Psoas muscle (tissue), 8 donors: ENCODE results near the gene KIR3DL3. TPM values are rescaled to one million over a fixed set of nuclear protein-coding genes. Genes with fewer than 3 reads are reported as not detected.
"Not testable (repeated sequence)": the region's sequence is repeated elsewhere in the genome, so short reads cannot be mapped to it uniquely, and the experiment has no call there.

Experiments used
- ATAC-seq, 4 donors: fragments of 200-7000 bp; cut with Tn5 transposase; one replicate each; pipeline ENCODE4 v1.9.1; 2020; ENCODE audit warnings: moderate library complexity in 3 of 4, mild to moderate bottlenecking in 2 of 4
- DNase-seq, 2 donors: peaks; one replicate each; pipeline ENCODE4 v3.0.0-alpha.2; 2020
- H3K27ac ChIP-seq: fragments of 200-600 bp; one replicate; pipeline ENCODE4 v1.8.0; 2022
- H3K27me3 ChIP-seq, 3 donors: fragments of 200-600 bp in 1 of 3; one replicate each; pipeline versions ENCODE4 v1.6.1 to v1.8.0; 2013 to 2022; ENCODE audit warnings: low read length in 2 of 3, mild to moderate bottlenecking in 2 of 3, moderate library complexity in 1 of 3; ENCODE audit not compliant: insufficient read depth in 3 of 3
- H3K36me3 ChIP-seq, 2 donors: fragments of 200-600 bp in 1 of 2; one replicate each; pipeline versions ENCODE4 v1.6.1 to v1.8.0; 2013 to 2022; ENCODE audit warnings: low read depth in 1 of 2, mild to moderate bottlenecking in 1 of 2, moderate library complexity in 1 of 2; ENCODE audit not compliant: insufficient read depth in 1 of 2
- H3K4me1 ChIP-seq: fragments of 200-600 bp; one replicate; pipeline ENCODE4 v1.8.0; 2022
- H3K4me3 ChIP-seq: fragments of 200-600 bp; one replicate; pipeline ENCODE4 v1.8.0; 2022; ENCODE audit warnings: mild to moderate bottlenecking
- H3K9me3 ChIP-seq: fragments of 200-600 bp; one replicate; pipeline ENCODE4 v1.8.0; 2022
- WGBS, 3 donors: extraction: QIAGEN DNeasy Blood & Tissue Kit; methylation state at CpG; one replicate each; pipeline versions ENCODE4 v1.1.6 to v1.1.7; 2013; 5-methylcytosine and 5-hydroxymethylcytosine counted together
- intact Hi-C, 2 donors: fragments of 100-400 bp; cut with DNase I; formaldehyde crosslinking; loops; one replicate each; pipeline versions ENCODE4 v1.11.0 to v1.14.2; 2022
- polyA plus RNA-seq, 3 donors: library from polyadenylated mRNA; stranded (reverse); fragments of 200-250 nt; gene quantifications; one replicate each; pipeline ENCODE4 v1.2.3, GENCODE V29; 2013
- total RNA-seq, 4 donors: library from RNA; stranded (reverse); fragmentation: NEBNext Ultra II Directional in 2 of 4; extraction: Animal tissue kit (Norgen Biotek cat#: 25700) in 2 of 4; gene quantifications; one replicate each; pipeline versions ENCODE4 v1.2.1 to v1.2.4, GENCODE V29; 2021 to 2023
- TF ChIP-seq, protein P1 (sequence below): fragments of 200-600 bp; IDR thresholded peaks from one replicate; pipeline ENCODE4 v1.8.0; 2022; ENCODE audit warnings: antibody characterized with exemption
- donor health status: healthy with polysubstance abuse.
- donor health status: DM: no; HTN: no; CAD: no; lungs with moderate emphysema.
- donor health status: Bipolar disorder and iron deficiency.
- donor health status: healthy.
- donor health status: DM: yes; HTN: yes; CAD: no.
- donor health status: DM: no; HTN: no; CAD: no.
- donor health status: DM: no; HTN: no; CAD: no.
- donor health status: DM: yes; HTN: yes; CAD: no.

KIR3DL3 gene
- total and polyA plus RNA-seq, 7 donors, result not detected

- H3K36me3 ChIP-seq, result no peaks in the 10 kb centered on the region
- no peaks in the 10 kb centered on the region for H3K9me3 ChIP-seq
- no peak for ATAC-seq
- peaks cover 0 to 1% (median 0%) of the 10 kb centered on the region in 3 donors for H3K27me3 ChIP-seq
- H3K4me1 ChIP-seq, result no peaks in the 10 kb centered on the region
- DNase-seq, result no peak
- WGBS, 3 donors, result 55 to 76% (median 66%) methylated on average over 15 to 18 of the region's 18 CpGs
- no peak overlapping the region for H3K27ac ChIP-seq
- H3K4me3 ChIP-seq, result no peak overlapping the region
- TF ChIP-seq, protein P1, sequence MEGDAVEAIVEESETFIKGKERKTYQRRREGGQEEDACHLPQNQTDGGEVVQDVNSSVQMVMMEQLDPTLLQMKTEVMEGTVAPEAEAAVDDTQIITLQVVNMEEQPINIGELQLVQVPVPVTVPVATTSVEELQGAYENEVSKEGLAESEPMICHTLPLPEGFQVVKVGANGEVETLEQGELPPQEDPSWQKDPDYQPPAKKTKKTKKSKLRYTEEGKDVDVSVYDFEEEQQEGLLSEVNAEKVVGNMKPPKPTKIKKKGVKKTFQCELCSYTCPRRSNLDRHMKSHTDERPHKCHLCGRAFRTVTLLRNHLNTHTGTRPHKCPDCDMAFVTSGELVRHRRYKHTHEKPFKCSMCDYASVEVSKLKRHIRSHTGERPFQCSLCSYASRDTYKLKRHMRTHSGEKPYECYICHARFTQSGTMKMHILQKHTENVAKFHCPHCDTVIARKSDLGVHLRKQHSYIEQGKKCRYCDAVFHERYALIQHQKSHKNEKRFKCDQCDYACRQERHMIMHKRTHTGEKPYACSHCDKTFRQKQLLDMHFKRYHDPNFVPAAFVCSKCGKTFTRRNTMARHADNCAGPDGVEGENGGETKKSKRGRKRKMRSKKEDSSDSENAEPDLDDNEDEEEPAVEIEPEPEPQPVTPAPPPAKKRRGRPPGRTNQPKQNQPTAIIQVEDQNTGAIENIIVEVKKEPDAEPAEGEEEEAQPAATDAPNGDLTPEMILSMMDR, result no peak
- intact Hi-C loops, result no loop called here
These were observed 14.9 kb upstream of the KIR3DL3 start for GRCh38 chr19:54709212-54709948.

GRCh38 chr19:54709956-54710355 is 14.3 kb upstream of the KIR3DL3 start:
- DNase-seq, H3K36me3 ChIP-seq, H3K4me3 ChIP-seq, H3K27me3 ChIP-seq, intact Hi-C loops, H3K9me3 ChIP-seq, H3K27ac ChIP-seq, H3K4me1 ChIP-seq, ATAC-seq: not testable (repeated sequence)
- 56 to 74% (median 59%) methylated on average over 11 of the region's 13 CpGs for WGBS, 3 donors

GRCh38 chr19:54724644-54725043 is 402 bp downstream of the KIR3DL3 start:
- H3K36me3 ChIP-seq, result no peaks in the 10 kb centered on the region
- H3K4me3 ChIP-seq, result no peak overlapping the region
- 49 to 63% (median 62%) methylated on average over 3 of the region's 3 CpGs for WGBS, 3 donors
- ATAC-seq (no peak), DNase-seq (no peak)
- no peak overlapping the region for H3K27ac ChIP-seq
- no peaks in the 10 kb centered on the region for H3K4me1 ChIP-seq
- intact Hi-C loops, result no loop called here
- H3K9me3 ChIP-seq, result peaks cover 30% of the 10 kb centered on the region
- peaks cover 0 to 4% (median 0%) of the 10 kb centered on the region in 3 donors for H3K27me3 ChIP-seq
- TF ChIP-seq, protein P1, result no peak

DNA sequence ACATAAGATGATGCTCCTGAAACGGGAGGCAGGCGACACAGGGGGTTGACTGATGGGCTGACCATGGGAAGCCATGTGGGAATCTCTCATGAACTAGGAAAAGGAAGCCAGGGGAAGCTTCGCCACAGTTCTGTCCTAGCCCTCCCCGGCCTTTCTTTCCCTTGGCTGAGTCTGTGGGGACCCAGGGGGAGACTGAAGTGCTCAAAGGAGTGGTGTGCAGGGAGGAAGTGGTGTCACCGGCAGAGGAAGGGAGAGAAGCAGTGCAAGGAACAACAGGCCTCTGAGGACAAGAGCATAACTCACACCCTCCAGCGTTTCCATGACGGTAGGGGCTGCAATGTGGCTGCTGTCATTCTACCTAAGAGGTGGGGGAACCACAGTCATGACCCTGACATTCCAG is 1.1 kb downstream of the KIR3DL3 start:
- DNase-seq (no peak), ATAC-seq (no peak)
- H3K27ac ChIP-seq, result no peak overlapping the region
- no peak overlapping the region for H3K4me3 ChIP-seq
- H3K27me3 ChIP-seq, result peaks cover 0 to 4% (median 0%) of the 10 kb centered on the region in 3 donors
- TF ChIP-seq, protein P1, result no peak
- no peaks in the 10 kb centered on the region for H3K4me1 ChIP-seq
- 73 to 90% (median 77%) methylated on average over 6 to 7 of the region's 7 CpGs for WGBS, 3 donors
- peaks cover 24% of the 10 kb centered on the region for H3K9me3 ChIP-seq
- intact Hi-C loops, result no loop called here
- no peaks in the 10 kb centered on the region for H3K36me3 ChIP-seq

GRCh38 chr19:54727562-54727961 is 3.3 kb downstream of the KIR3DL3 start:
- TF ChIP-seq, protein P1, result no peak
- H3K27me3 ChIP-seq, result peaks cover 0 to 4% (median 0%) of the 10 kb centered on the region in 3 donors
- intact Hi-C loops, result no loop called here
- ATAC-seq, result no peak
- 70 to 76% (median 76%) methylated on average over 10 of the region's 10 CpGs for WGBS, 3 donors
- no peaks in the 10 kb centered on the region for H3K36me3 ChIP-seq
- H3K9me3 ChIP-seq, result peaks cover 3% of the 10 kb centered on the region
- no peak overlapping the region for H3K27ac ChIP-seq
- no peak for DNase-seq
- H3K4me3 ChIP-seq, result no peak overlapping the region
- H3K4me1 ChIP-seq, result no peaks in the 10 kb centered on the region
